Endothelial cell of umbilical vein (primary cell): ENCODE data around the gene PAOX. TPM values are rescaled to one million over a fixed set of nuclear protein-coding genes. Genes with fewer than 3 reads are reported as not detected.
A peak's percentile ranks its signal among the peaks of the same experiment; 100 is the strongest.

ENCODE experiments used
- BruUV-seq: library from RNA; stranded (reverse); fragments of 400-500 nt; replicated peaks from 2 replicates; lab custom pipeline; 2021; lab: Mats Ljungman, UMichigan
- CTCF ChIA-PET: fragments of 300-600, 350-600 bp; sonication (Branson Sonifier 250); formaldehyde crosslinking; loops from one replicate; lab custom pipeline; 2021; ENCODE audit warnings: antibody characterized with exemption, inconsistent platforms; lab: Charles Lee
- POLR2A ChIA-PET: fragments of 300-600, 350-600 bp; sonication (Branson Sonifier 250); formaldehyde crosslinking; loops from one replicate; lab custom pipeline; 2021; ENCODE audit warnings: antibody characterized with exemption, inconsistent platforms; lab: Charles Lee
- DNase-seq: peaks from one replicate; pipeline ENCODE4 v3.0.0-alpha.2; 2011; ENCODE audit warnings: low read depth, low spot score
- FAIRE-seq: peaks from 2 replicates; lab custom pipeline; 2011; peaks lifted over from hg19 to GRCh38; lab: Jason Lieb, UNC
- H2AFZ ChIP-seq: 2 replicates; pipeline ENCODE4 v1.6.0; 2012; ENCODE audit warnings: low read depth, low read length, control low read depth, inconsistent platforms
- H3K27ac ChIP-seq: 2 replicates; pipeline ENCODE4 v1.5.1; 2011; ENCODE audit warnings: low read depth, mild to moderate bottlenecking, control low read depth, low read length, moderate library complexity; ENCODE audit not compliant: insufficient read depth
- H3K27me3 ChIP-seq, 2 experiments: 2 replicates each; pipeline versions ENCODE4 v1.6.0 to v1.6.1; 2011; ENCODE audit warnings: low read length in 2 of 2, mixed read lengths in 1 of 2; ENCODE audit not compliant: control insufficient read depth in 2 of 2, insufficient read depth in 2 of 2
- H3K36me3 ChIP-seq, 2 experiments: 2 replicates in 1 of 2; 3 replicates in 1 of 2; pipeline ENCODE4 v1.5.1; 2011; ENCODE audit warnings: low read length in 2 of 2, mild to moderate bottlenecking in 1 of 2, moderate library complexity in 1 of 2; ENCODE audit not compliant: control insufficient read depth in 2 of 2, insufficient read depth in 2 of 2; ENCODE audit errors: extremely low read depth in 1 of 2
- H3K4me1 ChIP-seq: 3 replicates; pipeline ENCODE4 v1.5.1; 2011; ENCODE audit warnings: mild to moderate bottlenecking, low read length; ENCODE audit not compliant: control insufficient read depth, insufficient read depth; ENCODE audit errors: extremely low read depth
- H3K4me2 ChIP-seq: 2 replicates; pipeline ENCODE4 v1.6.1; 2011; ENCODE audit warnings: low read length, control low read depth, mixed read lengths; ENCODE audit not compliant: insufficient read depth
- H3K4me3 ChIP-seq, 3 experiments: fragments of 200-600 bp in 1 of 3; sonication (generic), shearing (Covaris generic) in 1 of 3; replicated peaks in 1 of 3; 2 replicates each; pipeline ENCODE4 v1.5.1; 2011 to 2016; ENCODE audit warnings: control low read depth in 3 of 3, low read length in 3 of 3, mild to moderate bottlenecking in 2 of 3, inconsistent platforms in 1 of 3, low read depth in 1 of 3, moderate library complexity in 1 of 3; ENCODE audit not compliant: insufficient read depth in 1 of 3
- H3K79me2 ChIP-seq: 2 replicates; pipeline ENCODE4 v1.6.0; 2012; ENCODE audit warnings: low read length, inconsistent platforms; ENCODE audit not compliant: control insufficient read depth, insufficient read depth
- H3K9ac ChIP-seq: replicated peaks from 2 replicates; pipeline ENCODE3; 2011; ENCODE audit warnings: low read length, control low read depth; ENCODE audit not compliant: insufficient read depth; ENCODE audit errors: extremely low read depth
- H3K9me1 ChIP-seq: replicated peaks from 3 replicates; pipeline ENCODE4 v1.6.0; 2011; ENCODE audit warnings: mild to moderate bottlenecking, low read length; ENCODE audit not compliant: control insufficient read depth, insufficient read depth; ENCODE audit errors: extremely low read depth
- H3K9me3 ChIP-seq: replicated peaks from 2 replicates; pipeline ENCODE4 v1.5.1; 2012; ENCODE audit warnings: low read length, inconsistent platforms; ENCODE audit not compliant: control insufficient read depth, insufficient read depth
- H4K20me1 ChIP-seq: replicated peaks from 2 replicates; pipeline ENCODE3; 2011; ENCODE audit warnings: mild to moderate bottlenecking, low read length; ENCODE audit not compliant: control insufficient read depth, insufficient read depth; ENCODE audit errors: extremely low read depth
- EZH2 ChIP-seq: IDR thresholded peaks from 2 replicates; pipeline ENCODE4 v1.6.1; 2012; ENCODE audit warnings: borderline replicate concordance, low read depth, mild to moderate bottlenecking, moderate library complexity, low read length, inconsistent platforms; ENCODE audit not compliant: severe bottlenecking
- FOS ChIP-seq: IDR thresholded peaks from 2 replicates; pipeline ENCODE4 v1.6.1; 2011; ENCODE audit warnings: mild to moderate bottlenecking, low read length, moderate library complexity, borderline replicate concordance; ENCODE audit not compliant: insufficient read depth
- GATA2 ChIP-seq: IDR thresholded peaks from 2 replicates; pipeline ENCODE4 v1.7.0; 2011; ENCODE audit warnings: low read depth, mild to moderate bottlenecking, moderate library complexity, mixed read lengths, low read length; ENCODE audit not compliant: insufficient read length, insufficient read depth
- JUN ChIP-seq: IDR thresholded peaks from 2 replicates; pipeline ENCODE4 v1.6.1; 2011; ENCODE audit warnings: borderline replicate concordance, low read depth; ENCODE audit not compliant: insufficient read length, insufficient read depth
- MYC ChIP-seq: IDR thresholded peaks from one replicate; pipeline ENCODE4 v1.6.1; 2011; ENCODE audit warnings: mild to moderate bottlenecking, low read depth, low read length
- POLR2A ChIP-seq: IDR thresholded peaks from 2 replicates; pipeline ENCODE4 v1.6.1; 2012; ENCODE audit warnings: low read depth, mild to moderate bottlenecking, control low read depth, low read length
- POLR2AphosphoS5 ChIP-seq: IDR thresholded peaks from 2 replicates; pipeline ENCODE4 v1.6.1; 2012; ENCODE audit warnings: low read depth, mild to moderate bottlenecking, control low read depth, low read length, moderate library complexity; ENCODE audit not compliant: insufficient read depth
- dilution Hi-C: fragments of 300-500 bp; cut with MboI; formaldehyde crosslinking; loops from one replicate; pipeline ENCODE4 v1.15.0; 2019; ENCODE audit warnings: low sequenced_read_pairs; ENCODE audit not compliant: extremely low pct_ligation_motif_present
- intact Hi-C: fragments of 100-400 bp; cut with micrococcal nuclease; formaldehyde crosslinking; loops from one replicate; pipeline ENCODE4 v1.10.0; 2022
- polyA plus RNA-seq, 4 experiments: library from polyadenylated mRNA; depleted of rRNA in 3 of 4; stranded (reverse) in 3 of 4; unstranded in 1 of 4; fragments of >200 nt; gene quantifications; 2 replicates each; pipeline versions ENCODE4 v1.2.1 to v1.2.3, GENCODE V29; 2011 to 2012; ENCODE audit warnings: missing spikeins in 1 of 4
- total RNA-seq: library from RNA; stranded (reverse); gene quantifications from 2 replicates; pipeline ENCODE4 v1.2.3, GENCODE V29; 2021
- TF ChIP-seq, protein P1 (sequence below): IDR thresholded peaks from 2 replicates; pipeline ENCODE4 v1.6.1; 2011; ENCODE audit not compliant: insufficient read depth, insufficient read length
- TF ChIP-seq, protein P2 (sequence below), 2 donors: IDR thresholded peaks; 1 replicate in 1 of 2; 2 replicates in 1 of 2; pipeline ENCODE4 v1.5.1; 2011; ENCODE audit warnings: low read length in 2 of 2, mild to moderate bottlenecking in 2 of 2, moderate library complexity in 2 of 2, control low read depth in 1 of 2, inconsistent platforms in 1 of 2, low read depth in 1 of 2; ENCODE audit not compliant: insufficient read depth in 1 of 2; ENCODE audit errors: extremely low read depth in 1 of 2

Gene PAOX
- total and polyA plus RNA-seq, 2 donors (not counting 3 experiments of a cell fraction or from before 2014, with no cell fraction given) = 2.6 to 3.8 TPM

DNA sequence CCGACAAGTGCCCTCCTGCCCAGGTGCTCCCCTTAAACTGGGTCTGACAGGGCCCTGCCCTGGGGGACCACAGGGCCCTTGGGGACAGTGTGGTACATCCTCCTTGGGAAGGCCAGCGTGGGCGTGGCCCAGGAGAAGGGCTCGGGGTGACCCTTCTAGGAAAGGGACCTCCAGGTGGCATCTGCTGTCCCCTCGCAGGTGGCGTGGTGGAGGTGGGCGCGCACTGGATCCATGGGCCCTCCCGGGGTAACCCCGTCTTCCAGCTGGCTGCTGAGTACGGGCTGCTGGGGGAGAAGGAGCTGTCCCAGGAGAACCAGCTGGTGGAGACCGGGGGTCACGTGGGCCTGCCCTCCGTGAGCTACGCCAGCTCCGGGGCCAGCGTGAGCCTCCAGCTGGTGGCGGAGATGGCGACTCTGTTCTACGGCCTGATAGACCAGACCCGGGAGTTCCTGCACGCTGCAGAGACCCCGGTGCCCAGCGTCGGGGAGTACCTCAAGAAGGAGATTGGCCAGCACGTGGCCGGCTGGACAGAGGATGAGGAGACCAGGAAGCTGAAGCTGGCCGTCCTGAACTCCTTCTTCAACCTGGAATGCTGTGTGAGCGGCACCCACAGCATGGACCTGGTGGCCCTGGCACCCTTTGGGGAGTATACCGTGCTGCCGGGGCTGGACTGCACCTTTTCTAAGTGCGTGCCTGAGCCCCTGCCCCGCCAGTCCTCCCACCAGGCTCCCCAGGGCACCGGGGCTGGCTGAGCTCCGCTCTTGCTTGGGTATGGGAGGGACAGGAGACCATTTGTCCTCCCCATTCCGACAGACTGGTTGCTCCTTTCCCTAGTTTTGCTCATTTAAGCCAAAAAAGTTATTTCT is 972 bp downstream of the PAOX start:
- H3K27ac ChIP-seq = no peak overlapping the region
- no peaks in the 10 kb centered on the region for H3K9me3 ChIP-seq
- no peaks in the 10 kb centered on the region for H3K9me1 ChIP-seq
- FAIRE-seq (no peak), DNase-seq (no peak)
- H3K27me3 ChIP-seq = no peaks in the 10 kb centered on the region
- BruUV-seq = no TSS peak
- TF ChIP-seq POLR2AphosphoS5 (no peak), POLR2A (no peak), FOS (no peak), GATA2 (no peak), MYC (no peak), EZH2 (no peak), JUN (no peak)
- TF ChIP-seq, protein P1, sequence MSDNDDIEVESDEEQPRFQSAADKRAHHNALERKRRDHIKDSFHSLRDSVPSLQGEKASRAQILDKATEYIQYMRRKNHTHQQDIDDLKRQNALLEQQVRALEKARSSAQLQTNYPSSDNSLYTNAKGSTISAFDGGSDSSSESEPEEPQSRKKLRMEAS = no peak
- TF ChIP-seq, protein P2, sequence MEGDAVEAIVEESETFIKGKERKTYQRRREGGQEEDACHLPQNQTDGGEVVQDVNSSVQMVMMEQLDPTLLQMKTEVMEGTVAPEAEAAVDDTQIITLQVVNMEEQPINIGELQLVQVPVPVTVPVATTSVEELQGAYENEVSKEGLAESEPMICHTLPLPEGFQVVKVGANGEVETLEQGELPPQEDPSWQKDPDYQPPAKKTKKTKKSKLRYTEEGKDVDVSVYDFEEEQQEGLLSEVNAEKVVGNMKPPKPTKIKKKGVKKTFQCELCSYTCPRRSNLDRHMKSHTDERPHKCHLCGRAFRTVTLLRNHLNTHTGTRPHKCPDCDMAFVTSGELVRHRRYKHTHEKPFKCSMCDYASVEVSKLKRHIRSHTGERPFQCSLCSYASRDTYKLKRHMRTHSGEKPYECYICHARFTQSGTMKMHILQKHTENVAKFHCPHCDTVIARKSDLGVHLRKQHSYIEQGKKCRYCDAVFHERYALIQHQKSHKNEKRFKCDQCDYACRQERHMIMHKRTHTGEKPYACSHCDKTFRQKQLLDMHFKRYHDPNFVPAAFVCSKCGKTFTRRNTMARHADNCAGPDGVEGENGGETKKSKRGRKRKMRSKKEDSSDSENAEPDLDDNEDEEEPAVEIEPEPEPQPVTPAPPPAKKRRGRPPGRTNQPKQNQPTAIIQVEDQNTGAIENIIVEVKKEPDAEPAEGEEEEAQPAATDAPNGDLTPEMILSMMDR (IDR thresholded peaks at IDR 0.05; ENCODE audit: extremely low read depth in 1 of 2, insufficient read depth in 1 of 2, low read depth in 1 of 2, low read length in 2 of 2) = no peak
- intact Hi-C loops (no loop called here), dilution Hi-C loops (no loop called here)
- peak overlapping the region in 2 of 3 experiments; percentile 30 to 54 for H3K4me3 ChIP-seq
- no peaks in the 10 kb centered on the region for H3K79me2 ChIP-seq
- POLR2A ChIA-PET = no interaction called here
- H2AFZ ChIP-seq = no peak overlapping the region
- peaks cover 8% of the 10 kb centered on the region for H3K4me1 ChIP-seq
- no peaks in the 10 kb centered on the region for H4K20me1 ChIP-seq
- no peak overlapping the region for H3K4me2 ChIP-seq
- no peaks in the 10 kb centered on the region for H3K36me3 ChIP-seq
- H3K9ac ChIP-seq = no peak overlapping the region
- CTCF ChIA-PET = interaction anchor here (1.9 kb wide), 1 partner anchor 10 kb away, joined by 9 read pairs; no protein-coding TSS in a partner anchor
